HepG2 (cell line): ENCODE data around the gene KCNQ1OT1. TPM values are rescaled to one million over a fixed set of nuclear protein-coding genes. Genes with fewer than 3 reads are reported as not detected.

ENCODE experiments used
- AHR ChIP-seq: IDR thresholded peaks from 2 replicates; pipeline ENCODE4 v1.6.1; 2018; ENCODE audit warnings: missing genetic modification reagents, missing compliant biosample characterization
- BORCS8-MEF2B ChIP-seq: sonication (generic); formaldehyde crosslinking; IDR thresholded peaks from 2 replicates; pipeline ENCODE4 v1.8.0; 2022; ENCODE audit warnings: mild to moderate bottlenecking, missing genetic modification reagents
- CAMTA2 ChIP-seq: sonication (generic); formaldehyde crosslinking; IDR thresholded peaks from 2 replicates; pipeline ENCODE4 v1.4.0; 2020; ENCODE audit warnings: mild to moderate bottlenecking, missing genetic modification reagents, borderline replicate concordance
- FOSL1 ChIP-seq: sonication (generic); formaldehyde crosslinking; IDR thresholded peaks from 2 replicates; pipeline ENCODE4 v1.9.0; 2021; ENCODE audit warnings: missing genetic modification reagents, borderline replicate concordance
- FOXP1 ChIP-seq, 2 experiments: fragments of 450-650 bp in 1 of 2; IDR thresholded peaks; 2 replicates each; pipeline ENCODE4 v1.6.1; 2017 to 2018; ENCODE audit warnings: antibody characterized with exemption in 1 of 2
- HNF4A ChIP-seq: sonication (generic); formaldehyde crosslinking; IDR thresholded peaks from 2 replicates; pipeline ENCODE4 v1.4.0; 2020; ENCODE audit warnings: missing genetic modification reagents
- LBX2 ChIP-seq: sonication (generic); formaldehyde crosslinking; IDR thresholded peaks from 2 replicates; pipeline ENCODE4 v1.5.0; 2020; ENCODE audit warnings: missing genetic modification reagents, mild to moderate bottlenecking, borderline replicate concordance
- MATR3 ChIP-seq: sonication (generic); formaldehyde crosslinking; IDR thresholded peaks from 2 replicates; pipeline ENCODE4 v1.4.0; 2020; ENCODE audit warnings: missing genetic modification reagents
- NBN ChIP-seq: fragments of 450-650 bp; conservative IDR thresholded peaks from 2 replicates; pipeline ENCODE4 v1.6.1; 2017
- NCOA2 ChIP-seq: sonication (generic); formaldehyde crosslinking; IDR thresholded peaks from 2 replicates; pipeline ENCODE4 v1.8.0; 2022; ENCODE audit warnings: inconsistent platforms
- NR0B2 ChIP-seq: sonication (generic); formaldehyde crosslinking; IDR thresholded peaks from 2 replicates; pipeline ENCODE4 v1.4.0; 2020; ENCODE audit warnings: mild to moderate bottlenecking, missing genetic modification reagents
- RBFOX2 ChIP-seq: fragments of 200-400 bp; formaldehyde crosslinking; IDR thresholded peaks from 2 replicates; pipeline ENCODE4 v1.6.1; 2017; ENCODE audit warnings: low read depth, mild to moderate bottlenecking, low read length
- RXRA ChIP-seq: sonication (generic); formaldehyde crosslinking; IDR thresholded peaks from 2 replicates; pipeline ENCODE4 v1.5.1; 2020; ENCODE audit warnings: missing genetic modification reagents
- SMC3 ChIP-seq: IDR thresholded peaks from 2 replicates; pipeline ENCODE4 v1.6.1; 2011; ENCODE audit warnings: low read length, improper control_type of control experiment
- TAF15 ChIP-seq: fragments of 200-400 bp; formaldehyde crosslinking; IDR thresholded peaks from one replicate; pipeline ENCODE4 v1.6.1; 2018; ENCODE audit warnings: mild to moderate bottlenecking, low read depth, low read length; ENCODE audit not compliant: poor library complexity, severe bottlenecking
- TCF7 ChIP-seq: sonication (generic); IDR thresholded peaks from 2 replicates; pipeline ENCODE4 v1.6.1; 2016; ENCODE audit warnings: antibody characterized with exemption, low read depth
- ZBTB1 ChIP-seq: sonication (generic); formaldehyde crosslinking; IDR thresholded peaks from 2 replicates; pipeline ENCODE4 v1.4.0; 2020; ENCODE audit warnings: missing genetic modification reagents, borderline replicate concordance
- ZFP1 ChIP-seq: IDR thresholded peaks from 2 replicates; pipeline ENCODE4 v1.6.1; 2016
- ZMYM2 ChIP-seq: sonication (generic); formaldehyde crosslinking; IDR thresholded peaks from 2 replicates; pipeline ENCODE4 v1.8.0; 2022; ENCODE audit warnings: mild to moderate bottlenecking, missing genetic modification reagents
- ZNF136 ChIP-seq: sonication (generic); formaldehyde crosslinking; IDR thresholded peaks from 2 replicates; pipeline ENCODE4 v1.8.1; 2022; ENCODE audit warnings: low read depth, mild to moderate bottlenecking, moderate library complexity, missing genetic modification reagents
- ZNF20 ChIP-seq: sonication (generic); formaldehyde crosslinking; IDR thresholded peaks from 2 replicates; pipeline ENCODE4 v1.4.0; 2020; ENCODE audit warnings: mild to moderate bottlenecking, moderate library complexity, missing genetic modification reagents
- ZNF275 ChIP-seq: sonication (generic); formaldehyde crosslinking; IDR thresholded peaks from 2 replicates; pipeline ENCODE4 v1.8.0; 2022; ENCODE audit warnings: missing genetic modification reagents, mild to moderate bottlenecking, inconsistent platforms, borderline replicate concordance
- ZNF3 ChIP-seq: IDR thresholded peaks from 2 replicates; pipeline ENCODE4 v1.7.0; 2017; ENCODE audit warnings: inconsistent platforms
- ZNF619 ChIP-seq: sonication (generic); formaldehyde crosslinking; IDR thresholded peaks from 2 replicates; pipeline ENCODE4 v1.4.0; 2020; ENCODE audit warnings: mild to moderate bottlenecking, missing genetic modification reagents
- ZNF782 ChIP-seq: sonication (generic); formaldehyde crosslinking; IDR thresholded peaks from 2 replicates; pipeline ENCODE4 v1.4.0; 2020; ENCODE audit warnings: missing genetic modification reagents, mild to moderate bottlenecking, borderline replicate concordance
- ZNF784 ChIP-seq: sonication (generic); formaldehyde crosslinking; IDR thresholded peaks from 2 replicates; pipeline ENCODE4 v1.5.1; 2020; ENCODE audit warnings: missing genetic modification reagents, mild to moderate bottlenecking, borderline replicate concordance
- polyA plus RNA-seq, 8 experiments: library from polyadenylated mRNA; depleted of rRNA in 3 of 8; stranded (reverse) in 7 of 8; unstranded in 1 of 8; fragments of >200 nt; fragmentation: Illumina TruSeq in 4 of 8; extraction: Trizol in 4 of 8; gene quantifications; 2 replicates each; pipeline versions ENCODE4 v1.2.1 to v1.2.3, GENCODE V29; 2011 to 2016; ENCODE audit warnings: low read depth in 4 of 8, missing spikeins in 1 of 8, mixed read lengths in 1 of 8; ENCODE audit not compliant: insufficient read depth in 1 of 8
- total RNA-seq, 5 experiments: library from RNA; depleted of rRNA; stranded (reverse); fragments of >200 nt; fragmentation: Illumina TruSeq; extraction: Trizol; gene quantifications; 2 replicates each; pipeline ENCODE4 v1.2.3, GENCODE V29; 2016; ENCODE audit warnings: low read depth in 1 of 5
- TF ChIP-seq, protein P1 (sequence below): sonication (generic); formaldehyde crosslinking; IDR thresholded peaks from 2 replicates; pipeline ENCODE4 v1.5.1; 2020; ENCODE audit warnings: mild to moderate bottlenecking, missing genetic modification reagents

Gene KCNQ1OT1
- total and polyA plus RNA-seq, 2 of the 13 experiments (the other 11 are each of a cell fraction or from before 2014, with no cell fraction given), result 1.3 to 18.9 TPM

DNA sequence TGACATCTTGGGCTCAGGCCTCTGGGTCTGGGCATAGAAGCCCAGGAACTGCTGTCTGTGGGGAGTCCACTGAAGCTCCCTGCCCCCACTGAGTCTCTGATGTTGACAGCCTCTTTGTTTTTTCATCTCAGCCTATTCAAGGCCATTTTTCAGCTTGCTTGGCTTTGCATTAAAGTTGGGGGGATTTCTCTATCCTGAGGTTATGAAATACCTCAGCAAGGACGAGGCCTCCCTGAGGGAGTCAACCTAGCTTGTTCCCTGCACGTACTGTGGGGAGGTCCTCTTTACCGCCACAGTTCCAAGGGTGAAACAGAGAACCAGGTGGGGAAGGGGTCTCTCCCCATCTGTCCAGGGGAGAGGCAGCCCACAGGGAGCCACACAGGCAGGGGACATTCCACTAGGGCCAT lies 8.4 kb downstream of the KCNQ1OT1 start (continued):
- TF ChIP-seq NBN (no peak), ZBTB1 (CRISPR knock-in tag) (no peak), NCOA2 (CRISPR knock-in tag) (0 out of 2 replicates have a peak, but pooled peaks have one; percentile 43), AHR (CRISPR knock-in tag) (no peak), ZNF136 (no peak), ZNF782 (CRISPR knock-in tag) (peak; percentile 41; the same call in 1 of the 2 replicates), BORCS8-MEF2B (CRISPR knock-in tag) (no peak), ZNF784 (no peak), RBFOX2 (peak; percentile 61; the same call in 1 of the 2 replicates), FOXP1 (IDR thresholded peaks at IDR 0.05) (no peak), FOXP1 (CRISPR knock-in tag; IDR thresholded peaks at IDR 0.05) (no peak), RXRA (CRISPR knock-in tag) (no peak), ZNF619 (CRISPR knock-in tag) (no peak), NR0B2 (no peak), LBX2 (CRISPR knock-in tag) (no peak), SMC3 (no peak), FOSL1 (CRISPR knock-in tag) (no peak), TCF7 (peak; percentile 32), TAF15 (no peak), ZNF275 (CRISPR knock-in tag) (no peak), CAMTA2 (CRISPR knock-in tag) (no peak), HNF4A (CRISPR knock-in tag) (no peak), ZFP1 (no peak), ZNF20 (no peak), ZMYM2 (CRISPR knock-in tag) (no peak), MATR3 (CRISPR knock-in tag) (no peak), ZNF3 (no peak)
- TF ChIP-seq, protein P1, sequence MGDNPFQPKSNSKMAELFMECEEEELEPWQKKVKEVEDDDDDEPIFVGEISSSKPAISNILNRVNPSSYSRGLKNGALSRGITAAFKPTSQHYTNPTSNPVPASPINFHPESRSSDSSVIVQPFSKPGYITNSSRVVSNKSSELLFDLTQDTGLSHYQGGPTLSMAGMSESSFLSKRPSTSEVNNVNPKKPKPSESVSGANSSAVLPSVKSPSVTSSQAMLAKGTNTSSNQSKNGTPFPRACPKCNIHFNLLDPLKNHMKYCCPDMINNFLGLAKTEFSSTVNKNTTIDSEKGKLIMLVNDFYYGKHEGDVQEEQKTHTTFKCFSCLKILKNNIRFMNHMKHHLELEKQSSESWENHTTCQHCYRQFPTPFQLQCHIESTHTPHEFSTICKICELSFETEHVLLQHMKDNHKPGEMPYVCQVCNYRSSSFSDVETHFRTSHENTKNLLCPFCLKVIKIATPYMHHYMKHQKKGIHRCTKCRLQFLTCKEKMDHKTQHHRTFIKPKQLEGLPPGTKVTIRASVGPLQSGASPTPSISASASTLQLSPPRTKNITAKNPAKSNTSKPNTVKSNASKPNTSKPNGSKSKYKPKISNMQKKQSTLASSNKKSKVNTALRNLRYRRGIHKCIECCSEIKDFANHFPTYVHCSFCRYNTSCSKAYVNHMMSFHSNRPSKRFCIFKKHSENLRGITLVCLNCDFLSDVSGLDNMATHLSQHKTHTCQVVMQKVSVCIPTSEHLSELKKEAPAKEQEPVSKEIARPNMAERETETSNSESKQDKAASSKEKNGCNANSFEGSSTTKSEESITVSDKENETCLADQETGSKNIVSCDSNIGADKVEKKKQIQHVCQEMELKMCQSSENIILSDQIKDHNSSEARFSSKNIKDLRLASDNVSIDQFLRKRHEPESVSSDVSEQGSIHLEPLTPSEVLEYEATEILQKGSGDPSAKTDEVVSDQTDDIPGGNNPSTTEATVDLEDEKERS (CRISPR knock-in tag), result no peak
